ENCODE measurements around the gene DIP2B. TPM values are rescaled to one million over a fixed set of nuclear protein-coding genes. Genes with fewer than 3 reads are reported as not detected.

DIP2B gene
- total and polyA plus RNA-seq, 2 of the 13 experiments (the other 11 are each of a cell fraction or from before 2014, with no cell fraction given) = 32.1 to 35.8 TPM

GRCh38 chr12:50642761-50643160 lies 138.0 kb downstream of the DIP2B start:
- Histone ChIP-seq H3K36me3 (replicated peaks in 1 of 2; ENCODE audit: control insufficient read depth in 1 of 2, insufficient read depth in 2 of 2, low read length in 2 of 2) (peaks cover 10 to 45% of the 10 kb centered on the region in 2 experiments), H3K27me3 (ENCODE audit: control insufficient read depth in 1 of 2, insufficient read depth in 2 of 2, low read length in 2 of 2) (no peaks in the 10 kb centered on the region), H4K20me1 (ENCODE audit: insufficient read depth, low read length) (no peaks in the 10 kb centered on the region), H2AFZ (ENCODE audit: low read length) (no peak overlapping the region), H3K27ac (ENCODE audit: extremely low read length, insufficient read depth, low read length) (no peak overlapping the region), H3K79me2 (ENCODE audit: insufficient read depth, low read length) (peaks cover 23% of the 10 kb centered on the region), H3K4me1 (ENCODE audit: insufficient read depth, low read length) (peaks cover 14% of the 10 kb centered on the region; the same call in 1 of the 2 replicates), H3K4me2 (ENCODE audit: low read depth, low read length) (no peak overlapping the region), H3K9ac (ENCODE audit: insufficient read depth, low read depth, low read length) (no peak overlapping the region), H3K4me3 (replicated peaks in 1 of 3; ENCODE audit: insufficient read depth in 1 of 3, low read depth in 2 of 3, low read length in 3 of 3) (no peak overlapping the region), H3K9me3 (ENCODE audit: low read length) (no peaks in the 10 kb centered on the region)
- ChIA-PET CTCF (ENCODE audit: low intra/inter-chr PET ratio, low total read pairs) (no interaction called here), POLR2A (no interaction called here)
- no peak for DNase-seq (ENCODE audit: low spot score)
- no peak for TF ChIP-seq E2F5 (CRISPR knock-in tag; conservative IDR thresholded peaks at IDR 0.05)
- TF ChIP-seq ZZZ3 (CRISPR knock-in tag; IDR thresholded peaks at IDR 0.05; ENCODE audit: borderline replicate concordance) = no peak
- no peak for TF ChIP-seq MZF1 (CRISPR knock-in tag; IDR thresholded peaks at IDR 0.05; ENCODE audit: borderline replicate concordance)
- TF ChIP-seq THAP11 (CRISPR knock-in tag; IDR thresholded peaks at IDR 0.05) = no peak
- no TSS peak for BruUV-seq (replicated peaks)
- intact Hi-C loops (cut with micrococcal nuclease; ENCODE audit: unreplicated experiment) = no loop called here
- ATAC-seq = no peak
- no peak for FAIRE-seq
- in situ Hi-C loops (cut with HindIII; ENCODE audit: extremely low pct_ligation_motif_present, low pct_unique_long_range_greater_than_20kb) = no loop called here
- WGBS (ENCODE audit: low lambda C conversion rate) = 93% methylated on average over 5 of the region's 5 CpGs

- TF ChIP-seq HMG20B (CRISPR knock-in tag; conservative IDR thresholded peaks at IDR 0.05) = no peak
- no peak for TF ChIP-seq JDP2 (CRISPR knock-in tag; IDR thresholded peaks at IDR 0.05; ENCODE audit: borderline replicate concordance)
- TF ChIP-seq ELF4 (CRISPR knock-in tag; IDR thresholded peaks at IDR 0.05; ENCODE audit: borderline replicate concordance) = no peak
- no peak for TF ChIP-seq ZNF510 (CRISPR knock-in tag; IDR thresholded peaks at IDR 0.05; ENCODE audit: low read depth)
- TF ChIP-seq ZNF577 (CRISPR knock-in tag; IDR thresholded peaks at IDR 0.05; ENCODE audit: borderline replicate concordance, low read depth) = no peak
- no peak for TF ChIP-seq ZNF530 (CRISPR knock-in tag; IDR thresholded peaks at IDR 0.05; ENCODE audit: low read depth)
- TF ChIP-seq ZNF569 (CRISPR knock-in tag; IDR thresholded peaks at IDR 0.05; ENCODE audit: borderline replicate concordance) = no peak
- TF ChIP-seq ZNF598 (CRISPR knock-in tag; IDR thresholded peaks at IDR 0.05; ENCODE audit: borderline replicate concordance) = no peak
- Histone ChIP-seq H3K79me2 (ENCODE audit: insufficient read depth, low read length) (peaks cover 8% of the 10 kb centered on the region), H3K9me3 (ENCODE audit: low read length) (no peaks in the 10 kb centered on the region), H4K20me1 (ENCODE audit: insufficient read depth, low read length) (no peaks in the 10 kb centered on the region), H3K4me1 (ENCODE audit: insufficient read depth, low read length) (peaks cover 2% of the 10 kb centered on the region; the same call in 1 of the 2 replicates), H3K27me3 (ENCODE audit: control insufficient read depth in 1 of 2, insufficient read depth in 2 of 2, low read length in 2 of 2) (no peaks in the 10 kb centered on the region), H3K27ac (ENCODE audit: extremely low read length, insufficient read depth, low read length) (no peak overlapping the region), H2AFZ (ENCODE audit: low read length) (no peak overlapping the region), H3K36me3 (replicated peaks in 1 of 2; ENCODE audit: control insufficient read depth in 1 of 2, insufficient read depth in 2 of 2, low read length in 2 of 2) (peaks cover 6 to 29% of the 10 kb centered on the region in 2 experiments), H3K4me2 (ENCODE audit: low read depth, low read length) (no peak overlapping the region), H3K4me3 (replicated peaks in 1 of 3; ENCODE audit: insufficient read depth in 1 of 3, low read depth in 2 of 3, low read length in 3 of 3) (no peak overlapping the region), H3K9ac (ENCODE audit: insufficient read depth, low read depth, low read length) (no peak overlapping the region)
- ATAC-seq (no peak), DNase-seq (ENCODE audit: low spot score) (no peak), FAIRE-seq (no peak)
- in situ Hi-C loops (cut with HindIII; ENCODE audit: extremely low pct_ligation_motif_present, low pct_unique_long_range_greater_than_20kb) (no loop called here), intact Hi-C loops (cut with micrococcal nuclease; ENCODE audit: unreplicated experiment) (no loop called here)
- BruUV-seq (replicated peaks) = no TSS peak
- ChIA-PET POLR2A (no interaction called here), CTCF (ENCODE audit: low intra/inter-chr PET ratio, low total read pairs) (no interaction called here)
- 97% methylated on average over 8 of the region's 8 CpGs for WGBS (ENCODE audit: low lambda C conversion rate)
These were observed 142.2 kb downstream of the DIP2B start for GRCh38 chr12:50647031-50647430.
